Stimulated activated CD8-positive, alpha-beta memory T cell treated with anti-CD3 and anti-CD28 coated beads, Interleukin-15, amount 100 ng/mL, for 1 hour (primary cell): ENCODE measurements around the gene RNF144A.

Experiments
- DNase-seq: peaks from one replicate; pipeline ENCODE4 v3.0.0-alpha.2; 2020; ENCODE audit warnings: low read depth

RNF144A gene

DNA sequence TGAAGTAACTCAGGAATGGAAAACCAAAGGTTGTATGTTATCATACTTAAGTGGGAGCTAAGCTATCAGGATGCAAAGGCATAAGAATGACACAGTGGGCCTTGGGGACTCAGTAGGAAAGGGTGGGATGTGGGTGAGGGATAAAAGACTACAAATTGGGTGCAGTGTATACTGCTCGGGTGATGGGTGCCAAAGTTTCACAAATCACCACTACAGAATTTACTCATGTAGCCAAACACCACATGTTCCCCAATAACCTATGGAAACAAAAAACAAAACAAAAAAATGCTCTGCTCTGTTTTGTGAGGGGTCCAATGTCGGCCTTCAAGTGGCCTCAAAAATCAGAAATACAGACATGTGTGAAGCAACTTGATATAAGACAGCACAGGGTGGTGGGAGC is 8.9 kb upstream of the RNF144A start:
- no peak for DNase-seq

DNA sequence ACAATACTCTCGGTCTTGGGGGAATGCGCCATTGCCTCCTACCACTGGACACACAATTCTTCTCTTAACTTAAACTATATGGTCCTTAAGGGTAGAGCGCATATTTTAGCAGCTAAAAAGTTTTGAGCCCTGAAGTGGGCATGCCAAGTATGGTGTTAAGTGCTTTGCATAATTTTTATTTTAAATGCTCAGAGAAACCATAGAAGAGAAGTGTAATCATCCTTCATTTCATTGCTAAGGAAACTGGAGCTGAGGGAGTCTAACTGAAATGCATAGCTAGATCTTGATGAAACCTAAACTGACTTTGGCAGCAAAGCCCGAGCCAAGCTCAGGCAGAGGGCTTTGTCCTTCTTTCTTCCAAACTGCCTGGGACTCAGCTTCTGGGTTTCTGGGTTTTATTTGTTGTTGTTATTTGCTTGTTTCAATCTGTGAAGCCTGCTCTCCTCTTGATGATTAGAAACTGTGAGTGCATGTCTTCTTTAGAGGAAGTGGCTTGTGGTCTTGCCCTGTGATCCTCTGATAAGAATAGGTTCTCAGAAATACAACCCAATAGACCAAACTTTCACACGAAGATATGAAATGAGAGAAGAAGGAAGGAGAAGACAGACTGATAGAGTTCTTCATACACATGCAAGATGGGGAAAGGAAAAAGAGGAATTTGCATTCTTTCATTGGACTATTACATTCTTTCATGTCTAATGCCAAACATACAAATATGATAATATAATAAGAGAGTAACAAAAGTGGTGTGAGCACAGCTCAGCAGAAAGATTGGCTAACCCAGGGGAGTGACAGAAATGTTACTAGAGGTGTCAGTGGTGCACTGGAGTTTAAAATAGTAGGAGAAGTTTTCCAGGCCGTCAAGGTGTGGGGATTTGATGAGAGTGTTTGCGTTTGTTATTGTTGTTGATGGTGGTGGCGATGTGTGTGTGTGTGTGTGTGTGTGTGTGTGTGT is 7.5 kb upstream of the RNF144A start:
- DNase-seq: no peak

DNA sequence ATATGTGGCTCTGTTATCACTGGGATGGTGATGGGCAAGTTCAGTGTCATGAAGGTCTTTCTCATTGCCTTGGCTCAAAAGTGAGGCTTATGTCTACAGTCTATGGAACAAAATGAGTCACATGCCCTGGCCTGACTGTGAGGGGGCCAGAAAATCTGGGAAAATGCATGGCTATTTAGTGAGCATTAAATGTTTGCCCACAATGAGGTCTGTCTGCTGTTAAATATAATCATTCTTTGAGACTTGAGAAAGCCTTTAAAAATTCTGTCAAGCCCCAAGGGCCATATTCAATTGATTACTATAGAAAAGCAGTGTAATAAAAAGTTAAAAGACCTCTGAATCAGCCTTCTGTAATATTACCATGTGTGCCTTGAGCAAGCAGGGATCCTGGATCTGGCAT is 5.5 kb upstream of the RNF144A start:
- DNase-seq: no peak

DNA sequence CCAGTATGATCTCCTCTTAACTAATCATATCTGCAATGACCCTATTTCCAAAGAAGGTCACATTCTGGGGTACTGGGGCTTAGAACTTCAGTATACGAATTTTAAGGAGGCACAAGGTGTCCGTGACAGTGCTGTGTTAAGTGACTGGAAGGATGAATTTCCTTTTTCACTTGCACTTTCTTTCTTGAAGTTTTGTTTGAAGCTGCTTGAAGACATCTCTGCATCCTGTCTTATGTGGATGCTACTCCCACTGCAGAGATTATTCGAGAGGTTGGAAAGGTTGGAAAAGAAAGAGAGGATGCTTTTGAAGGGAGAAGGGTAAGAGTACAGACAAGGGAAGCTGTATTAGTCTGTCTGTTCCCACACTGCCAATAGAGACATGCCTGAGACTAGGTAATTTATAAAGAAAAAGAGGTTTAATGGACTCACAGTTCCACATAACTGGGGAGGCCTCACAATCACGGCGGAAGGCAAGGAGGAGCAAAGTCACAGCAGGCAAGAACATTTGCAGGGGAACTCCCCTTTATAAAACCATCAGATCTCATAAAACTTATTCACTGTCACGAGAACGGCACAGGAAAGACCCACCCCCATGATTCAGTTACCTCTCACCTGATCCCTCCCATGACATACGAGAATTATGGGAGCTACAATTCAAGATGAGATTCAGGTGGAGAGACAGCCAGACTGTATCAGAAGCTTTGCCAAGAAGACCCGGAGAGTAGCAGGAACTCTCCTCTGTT is 3.6 kb upstream of the RNF144A start:
- no peak for DNase-seq

DNA sequence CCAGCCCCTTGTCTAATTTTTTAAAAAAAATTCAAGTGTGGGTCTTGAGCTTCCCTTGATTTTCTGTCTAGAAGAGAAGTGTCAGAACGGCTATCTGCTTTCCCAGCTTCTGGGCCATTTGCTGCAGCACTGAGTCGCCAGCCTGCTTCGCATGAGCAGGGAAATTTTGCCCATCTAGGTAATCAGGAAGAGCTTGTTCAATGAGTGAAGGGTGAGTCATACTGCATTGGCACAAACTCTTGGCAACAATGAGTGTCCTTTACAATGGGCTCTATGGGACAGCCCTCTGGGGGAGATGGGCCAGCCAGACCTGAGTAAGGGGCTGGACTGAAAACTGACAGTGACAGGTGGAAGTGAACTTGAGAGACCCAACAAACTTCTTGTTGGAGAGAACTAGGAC is 2.4 kb upstream of the RNF144A start:
- no peak for DNase-seq

DNA sequence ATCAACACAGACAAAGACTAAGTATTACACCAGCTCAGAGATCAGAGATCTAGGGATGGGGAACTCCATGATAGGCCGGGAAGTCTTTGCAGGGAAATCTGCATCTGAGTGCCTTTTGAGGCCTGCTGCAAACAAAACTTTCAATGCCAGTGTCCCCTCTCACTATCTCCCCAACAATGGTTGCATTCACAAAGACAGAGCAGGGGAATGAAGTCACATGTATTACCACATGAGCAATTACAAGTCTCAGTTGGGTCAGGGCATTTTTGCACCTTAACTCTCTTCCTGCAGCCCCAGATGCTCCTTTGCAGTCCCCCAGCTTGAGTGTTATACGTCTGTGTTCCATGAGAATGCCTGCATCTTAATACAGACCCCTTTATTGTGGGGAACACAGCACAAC is 1.8 kb upstream of the RNF144A start:
- no peak for DNase-seq

DNA sequence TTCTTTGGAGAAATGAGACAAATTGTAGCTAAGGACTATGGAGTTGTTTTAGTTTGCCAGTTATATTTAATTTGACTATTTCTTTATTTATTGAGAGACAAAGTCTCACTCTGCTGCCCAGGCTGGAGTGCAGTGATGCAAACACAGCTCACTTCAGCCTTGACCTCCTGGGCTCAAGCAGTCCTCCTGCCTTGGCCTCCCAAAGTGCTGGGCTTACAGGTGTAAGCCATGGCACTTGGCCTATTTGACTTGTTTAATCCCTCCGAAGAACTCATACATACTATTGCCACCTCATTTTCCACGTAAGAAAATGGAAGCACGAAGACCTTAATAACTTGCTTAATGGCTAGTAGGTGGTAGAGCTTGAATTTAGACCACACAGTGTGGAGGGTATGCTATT is 988 bp upstream of the RNF144A start:
- no peak for DNase-seq

DNA sequence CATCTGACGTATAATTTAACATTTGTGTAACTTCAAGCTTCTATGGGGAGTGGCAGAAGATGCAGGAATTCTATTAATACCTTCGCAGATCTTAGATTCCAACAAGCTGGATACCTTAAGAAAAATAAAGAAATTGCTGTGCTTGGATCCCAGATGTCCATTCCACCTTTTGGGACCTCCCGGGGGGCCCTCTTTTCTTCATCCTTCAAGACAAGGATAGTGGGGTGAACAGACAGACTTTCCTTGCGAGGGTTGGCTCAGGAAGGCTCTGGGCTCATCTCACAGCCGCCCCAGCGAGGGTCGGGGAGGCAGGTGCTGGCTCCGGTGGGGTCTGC is 509 bp upstream of the RNF144A start:
- DNase-seq: no peak

DNA sequence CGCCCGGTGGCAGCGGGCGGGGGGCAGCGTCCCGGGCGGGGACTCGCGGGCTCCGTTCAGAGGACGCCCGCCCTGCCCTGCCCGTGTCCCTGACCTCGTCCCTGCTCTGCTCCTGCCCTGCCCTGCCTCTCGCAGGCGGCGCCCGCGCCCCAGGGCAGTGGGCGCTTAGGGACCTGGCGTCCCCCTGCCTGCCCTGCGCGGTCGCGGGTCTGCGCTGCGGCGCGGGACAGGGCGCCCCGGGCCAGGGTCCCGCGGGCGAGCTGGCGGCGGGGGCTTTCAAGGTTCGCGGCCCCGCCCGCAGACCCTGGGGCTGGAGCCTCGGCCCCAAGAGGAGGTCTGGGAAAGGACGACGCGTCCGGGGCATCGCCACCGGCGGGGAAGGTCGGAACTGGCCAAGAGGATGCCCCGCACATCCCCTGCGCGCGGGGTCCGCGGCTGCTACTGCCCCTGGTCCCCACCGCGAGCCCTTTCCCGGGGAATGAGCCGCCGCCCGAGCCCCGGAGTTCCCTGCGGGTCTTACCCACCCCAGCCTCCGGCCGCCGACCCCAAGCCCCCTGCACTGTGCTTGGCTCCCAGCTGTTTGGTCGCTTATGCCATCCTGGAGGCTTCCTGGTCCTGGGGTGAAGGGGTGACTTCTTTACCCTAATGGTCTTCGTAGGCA is 679 bp downstream of the RNF144A start:
- no peak for DNase-seq

DNA sequence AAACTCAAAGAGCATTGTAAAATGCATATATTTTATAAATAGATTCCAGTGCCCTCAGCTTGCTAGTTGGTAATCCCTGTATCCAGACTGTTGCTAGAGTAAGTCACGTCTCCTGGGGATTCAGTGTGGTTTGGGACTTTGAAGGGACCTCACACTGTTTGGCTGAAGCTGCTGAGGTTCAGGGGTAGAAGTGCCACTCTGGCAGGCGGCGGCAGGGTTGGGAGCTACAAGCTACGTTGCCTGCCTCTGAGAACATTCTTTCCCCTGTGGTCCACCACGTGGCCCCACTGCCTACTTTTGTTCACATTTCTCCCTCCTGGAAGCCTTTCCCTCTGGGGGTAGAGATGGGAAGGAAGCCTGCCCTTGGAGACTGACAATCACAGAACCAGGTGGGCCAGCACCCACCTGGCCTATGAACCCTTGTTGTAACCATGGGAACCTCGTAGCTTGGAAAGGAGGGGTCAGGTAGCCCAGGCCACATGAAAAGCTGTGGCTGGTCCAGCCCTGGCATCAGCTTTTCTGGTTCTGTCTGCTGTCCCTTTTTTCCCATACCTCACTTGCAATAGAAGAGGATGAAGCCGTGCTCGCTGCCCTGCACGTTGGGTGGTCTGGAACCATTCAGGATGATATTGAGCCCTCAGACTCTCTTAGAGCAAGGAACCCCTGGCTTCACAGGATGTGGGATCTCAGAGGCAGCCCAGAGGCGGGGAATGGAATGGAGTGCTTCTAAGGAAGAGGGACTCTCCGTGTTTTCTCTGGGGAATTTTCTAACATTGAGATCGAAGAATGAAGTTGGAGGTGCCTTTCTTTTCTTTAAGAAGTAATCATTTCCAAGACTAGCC is 2.9 kb downstream of the RNF144A start:
- DNase-seq: no peak

DNA sequence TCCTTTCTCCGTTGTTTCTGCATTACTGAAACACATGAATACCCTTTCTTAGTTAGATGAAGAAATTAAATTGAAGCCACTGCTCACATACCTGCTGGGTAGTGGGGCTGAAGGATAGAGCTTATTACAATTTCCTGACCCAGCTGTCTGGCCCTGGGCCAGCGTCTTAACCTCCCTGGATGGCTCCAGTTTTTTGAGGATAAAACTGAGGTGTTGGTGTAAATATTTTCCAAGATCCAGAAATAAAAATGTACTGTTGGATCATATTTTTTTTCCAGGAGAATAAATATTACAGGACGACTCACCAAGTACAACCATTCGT is 3.5 kb downstream of the RNF144A start:
- DNase-seq: no peak

DNA sequence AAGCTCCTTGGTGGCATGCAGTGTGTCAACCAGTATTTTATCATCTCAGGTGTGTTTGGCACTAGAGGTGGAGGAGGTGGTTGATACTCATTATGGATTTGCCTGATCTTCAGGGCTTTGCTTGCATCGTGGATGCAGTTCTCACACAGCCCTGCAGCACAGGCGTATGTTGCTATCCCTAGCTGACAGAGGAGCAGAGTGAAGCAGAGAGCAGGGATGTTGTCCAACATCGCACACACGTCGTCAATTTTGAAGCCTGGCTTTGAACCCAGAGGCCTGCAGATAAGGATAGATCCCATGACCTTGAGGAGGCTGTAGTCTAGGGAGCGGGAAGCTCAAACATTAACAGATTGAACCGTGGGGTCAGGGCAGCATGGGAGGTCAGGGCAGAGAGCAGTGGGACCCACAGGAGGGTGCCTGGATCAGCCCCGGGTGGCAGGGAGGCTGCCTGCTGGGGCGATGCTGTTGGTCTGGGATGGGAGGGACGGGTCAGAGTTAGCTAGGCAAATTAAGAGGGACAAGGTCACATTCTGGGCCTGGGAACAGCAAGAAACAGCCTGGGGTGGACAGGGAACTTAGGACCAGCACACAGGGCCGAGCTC is 4.2 kb downstream of the RNF144A start:
- DNase-seq: no peak

DNA sequence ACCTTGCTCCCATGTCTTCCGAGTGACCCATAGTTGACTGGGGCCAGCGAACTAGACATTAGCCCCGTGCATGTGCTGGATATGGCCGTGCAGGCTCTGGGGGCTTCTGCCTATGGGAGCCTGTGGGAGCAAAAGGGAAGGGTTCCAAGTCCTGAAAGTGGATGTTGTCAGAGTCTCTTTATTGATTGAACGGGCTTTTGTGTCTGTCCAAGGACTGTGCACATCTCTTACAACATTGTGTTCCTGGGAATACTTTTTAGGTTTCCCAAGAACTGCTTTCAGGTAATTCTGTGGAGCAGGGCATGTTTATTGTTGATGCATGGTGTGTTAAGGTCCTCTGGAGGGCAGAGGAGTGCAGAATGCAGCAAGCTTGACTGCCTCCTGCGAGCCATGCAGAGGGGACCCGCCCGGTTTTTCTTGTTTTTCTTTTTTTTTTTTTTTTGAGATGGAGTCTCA is 5.0 kb downstream of the RNF144A start:
- no peak for DNase-seq

DNA sequence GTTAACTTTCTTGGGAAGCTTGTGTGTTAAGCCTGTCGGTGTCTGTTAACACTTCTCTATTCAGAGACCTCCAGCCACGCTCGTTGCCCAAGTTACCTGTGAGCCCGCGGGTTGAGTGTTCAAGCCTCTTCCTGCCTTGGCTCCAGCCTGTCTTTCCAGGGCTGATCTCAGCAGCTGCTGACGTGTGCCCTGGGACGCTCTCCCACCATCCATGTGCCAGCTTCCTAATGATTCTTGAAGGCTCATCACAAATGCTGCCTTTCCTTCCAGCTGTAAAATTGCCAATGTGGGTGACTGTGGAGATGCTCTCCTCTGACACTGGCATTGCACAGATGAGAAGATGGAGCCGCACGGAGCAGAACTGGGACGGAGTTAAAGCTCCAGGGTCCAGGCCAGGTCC is 6.1 kb downstream of the RNF144A start:
- DNase-seq: no peak

DNA sequence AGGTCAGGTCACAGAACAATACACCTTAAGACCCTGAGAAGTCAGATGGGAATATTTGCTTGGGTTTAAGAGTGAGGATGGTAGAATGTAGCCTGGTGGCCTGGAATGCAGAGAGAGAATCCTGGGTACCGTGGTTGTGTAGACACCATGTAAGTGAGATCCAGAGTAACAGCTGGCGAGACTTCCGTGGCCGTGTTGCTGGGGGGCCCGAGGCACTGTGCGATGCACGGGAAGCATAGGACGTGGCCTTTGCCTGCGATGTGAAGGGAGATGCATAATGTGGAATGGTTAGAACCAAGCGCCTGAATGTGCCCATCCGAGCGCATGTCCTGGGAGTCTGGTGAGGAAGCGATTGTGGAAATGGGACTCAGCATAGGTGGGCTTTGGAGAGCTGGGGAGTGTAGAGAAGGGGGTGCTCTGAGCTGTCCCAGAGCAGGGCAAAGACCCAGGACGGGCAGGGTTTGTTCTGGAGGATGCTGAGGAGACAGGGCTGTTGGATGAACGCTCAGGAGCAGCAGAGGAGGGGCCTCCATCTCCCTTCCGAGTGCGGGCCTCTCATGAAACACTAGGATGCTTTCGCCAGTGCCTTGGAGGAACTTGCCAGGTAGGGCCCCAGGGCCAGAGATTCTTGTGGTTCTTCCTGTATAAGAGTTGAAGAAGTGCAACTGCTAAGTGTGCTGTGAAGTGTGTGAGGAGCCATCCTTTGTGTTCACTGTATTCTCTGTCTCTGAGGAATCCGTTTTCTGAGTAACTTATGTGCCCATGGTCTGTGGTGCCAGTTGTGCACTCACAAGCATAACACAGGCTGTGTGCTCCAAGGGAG is 7.1 kb downstream of the RNF144A start:
- no peak for DNase-seq

DNA sequence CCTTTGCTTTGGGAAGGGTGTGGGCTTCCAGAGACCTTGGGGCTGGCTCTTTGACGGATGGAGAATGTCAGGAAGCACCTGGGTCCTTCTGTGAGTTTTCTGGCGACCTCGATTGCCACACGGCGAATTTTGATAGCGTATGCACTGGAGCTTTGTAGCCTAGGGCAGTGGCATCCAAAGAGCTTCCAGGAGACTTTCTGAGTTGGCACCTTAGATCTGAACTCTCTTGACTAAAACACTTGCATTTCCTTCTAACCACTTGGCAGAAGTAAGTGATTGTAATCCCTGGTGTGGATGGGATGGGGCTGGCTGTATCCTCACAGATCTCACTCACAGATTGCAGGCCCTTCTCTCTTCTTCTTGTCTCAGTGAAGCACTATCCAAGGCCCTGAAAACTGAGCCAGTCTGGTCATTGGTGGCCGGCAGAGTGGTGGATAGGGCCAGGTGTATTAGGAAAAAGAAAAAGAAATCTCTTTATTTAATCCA is 7.8 kb downstream of the RNF144A start:
- DNase-seq: no peak

DNA sequence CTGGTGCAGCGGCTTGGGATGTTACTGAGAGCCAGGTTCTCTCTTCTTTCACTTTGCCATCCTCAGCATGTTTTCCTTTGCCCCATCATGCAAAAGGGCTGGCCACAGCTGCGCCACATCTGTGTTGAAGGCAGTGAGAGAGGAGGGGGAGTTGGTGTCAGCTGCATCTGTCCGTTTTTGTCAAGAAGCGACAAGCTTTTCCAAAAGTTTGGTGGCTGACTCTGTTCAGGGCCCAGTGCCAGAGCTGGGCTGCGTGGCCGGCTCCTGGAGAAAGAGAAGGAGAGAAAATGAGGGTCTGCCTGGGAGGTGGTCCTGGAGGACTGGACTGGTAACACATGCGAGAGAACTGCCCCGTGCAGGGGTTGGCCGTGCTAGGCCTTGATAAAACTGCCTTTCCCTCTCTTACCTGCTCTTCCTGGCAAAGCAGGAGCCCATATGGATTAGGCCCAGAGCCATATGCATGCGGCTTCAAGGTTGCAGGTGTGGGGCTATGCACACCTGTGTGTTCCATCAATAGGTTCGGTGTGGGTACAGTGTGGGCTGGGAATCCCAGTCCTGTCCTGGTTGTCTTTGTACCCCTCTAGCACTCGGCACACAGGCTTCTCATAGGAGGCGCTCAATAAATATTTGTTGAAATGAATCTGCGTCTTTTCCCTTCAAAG is 9.0 kb downstream of the RNF144A start:
- DNase-seq: no peak

DNA sequence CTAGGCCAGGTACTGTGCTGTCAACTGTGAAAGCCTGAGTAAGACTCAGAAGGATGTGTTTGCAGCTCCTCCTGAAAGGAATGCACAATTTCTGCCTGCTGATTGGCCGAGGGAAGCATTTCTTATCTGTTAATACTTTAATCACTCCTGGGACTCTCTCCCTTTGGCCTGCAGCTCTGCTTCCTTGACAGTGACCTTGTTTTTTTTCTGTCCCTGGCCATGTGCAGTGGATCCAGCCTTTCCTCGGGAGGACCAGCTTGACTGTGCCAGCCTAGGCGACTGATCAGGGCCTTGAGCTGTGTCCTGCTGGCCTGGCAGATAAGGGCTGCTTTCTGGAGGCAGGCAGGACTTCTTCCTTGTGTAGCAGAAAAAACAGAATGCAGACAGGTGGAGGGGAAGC is 10.0 kb downstream of the RNF144A start:
- no peak for DNase-seq

DNA sequence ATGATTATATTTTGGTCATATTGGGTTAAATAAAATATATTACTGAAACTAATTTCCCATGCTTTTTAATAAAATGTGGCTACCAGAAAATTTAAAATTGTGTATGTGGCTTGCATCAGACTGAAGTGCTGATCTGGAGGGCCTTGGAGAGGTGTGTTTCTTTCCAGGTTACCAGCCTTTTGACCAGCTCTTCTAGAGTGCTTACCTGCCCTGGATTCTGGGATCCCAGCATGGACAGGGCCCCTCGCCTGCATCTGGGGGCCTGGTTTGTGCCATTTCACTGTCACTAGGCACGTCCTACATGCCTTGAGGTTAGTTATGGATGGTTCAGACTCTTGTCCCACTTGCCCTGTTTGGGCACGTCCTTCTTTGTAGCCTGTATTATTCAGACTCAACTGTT is 10.5 kb downstream of the RNF144A start:
- no peak for DNase-seq

DNA sequence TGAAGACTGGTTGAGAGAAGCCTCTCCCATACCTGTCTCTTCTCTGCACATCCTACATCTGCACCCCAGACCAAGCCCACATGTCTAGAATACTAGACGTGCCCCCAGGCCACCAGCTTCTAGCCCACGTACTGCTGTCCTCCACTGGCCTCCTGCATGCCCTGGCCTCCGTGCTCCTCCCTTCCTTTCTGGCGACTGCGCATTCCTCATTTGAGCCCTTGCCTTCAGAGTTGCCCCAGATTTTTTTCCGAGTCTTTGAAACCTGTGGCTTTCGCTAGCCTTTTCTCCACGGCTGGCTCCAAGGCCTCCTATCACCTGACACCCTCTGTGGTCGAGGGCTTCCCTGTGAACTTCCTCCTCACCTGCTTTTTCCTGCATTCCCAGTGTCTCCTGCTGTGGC is 11.2 kb downstream of the RNF144A start:
- no peak for DNase-seq
